Tibial artery (tissue), 4 donors: ENCODE results near the gene NEGR1.

Experiments used
- DNase-seq, 2 donors: peaks; one replicate each; pipeline ENCODE4 v3.0.0-alpha.2; 2019
- H3K27ac ChIP-seq, 2 donors: fragments of 200-600 bp; sonication (generic) in 1 of 2; 1 replicate in 1 of 2; 2 replicates in 1 of 2; pipeline ENCODE4 v1.5.1; 2018 to 2019; ENCODE audit warnings: mild to moderate bottlenecking in 1 of 2
- H3K27me3 ChIP-seq, 2 donors: fragments of 200-600 bp; sonication (generic) in 1 of 2; one replicate each; pipeline versions ENCODE4 v1.5.1 to v1.6.0; 2016 to 2019
- H3K36me3 ChIP-seq, 3 donors: fragments of 200-600 bp; sonication (generic) in 2 of 3; one replicate each; pipeline ENCODE4 v1.5.1; 2016 to 2019; ENCODE audit warnings: mild to moderate bottlenecking in 2 of 3
- H3K4me1 ChIP-seq, 4 donors: fragments of 200-600 bp; sonication (generic) in 2 of 4; 1 replicate in 3 of 4; 2 replicates in 1 of 4; pipeline ENCODE4 v1.5.1; 2016 to 2019
- H3K4me3 ChIP-seq, 2 donors: fragments of 200-600 bp; sonication (generic) in 1 of 2; 1 replicate in 1 of 2; 2 replicates in 1 of 2; pipeline ENCODE4 v1.5.1; 2018 to 2019; ENCODE audit warnings: mild to moderate bottlenecking in 2 of 2
- H3K9me3 ChIP-seq, 3 donors: fragments of 200-600 bp; sonication (generic) in 1 of 3; one replicate each; pipeline ENCODE4 v1.5.1; 2016 to 2019
- CTCF ChIP-seq, 2 experiments: fragments of 200-600 bp in 1 of 2; fragments of 450-650 bp in 1 of 2; IDR thresholded peaks; one replicate each; pipeline ENCODE4 v1.5.1; 2017 to 2019; ENCODE audit warnings: antibody characterized with exemption in 2 of 2, mild to moderate bottlenecking in 1 of 2, moderate library complexity in 1 of 2
- intact Hi-C: fragments of 100-400 bp; cut with DNase I; formaldehyde crosslinking; loops from one replicate; pipeline ENCODE4 v1.15.0; 2023; ENCODE audit warnings: low total_unique reads

NEGR1 gene

GRCh38 chr1:71885171-71885570 is 397.2 kb downstream of the NEGR1 start:
- no peak overlapping the region for H3K27ac ChIP-seq
- H3K4me1 ChIP-seq: no peaks in the 10 kb centered on the region
- no peak for TF ChIP-seq CTCF (IDR thresholded peaks at IDR 0.05)
- no peaks in the 10 kb centered on the region for H3K9me3 ChIP-seq
- H3K36me3 ChIP-seq: no peaks in the 10 kb centered on the region
- DNase-seq: no peak
- H3K4me3 ChIP-seq: no peak overlapping the region
- intact Hi-C loops: no loop called here
- no peaks in the 10 kb centered on the region for H3K27me3 ChIP-seq

GRCh38 chr1:71882637-71883036 is 399.7 kb downstream of the NEGR1 start:
- Histone ChIP-seq H3K36me3 (no peaks in the 10 kb centered on the region), H3K4me3 (no peak overlapping the region), H3K4me1 (peaks cover 0 to 5% (median 0%) of the 10 kb centered on the region in 4 donors), H3K9me3 (no peaks in the 10 kb centered on the region), H3K27me3 (no peaks in the 10 kb centered on the region), H3K27ac (no peak overlapping the region)
- no peak for TF ChIP-seq CTCF (IDR thresholded peaks at IDR 0.05)
- no peak for DNase-seq
- intact Hi-C loops: no loop called here

- Histone ChIP-seq H3K27ac (no peak overlapping the region), H3K4me3 (no peak overlapping the region), H3K27me3 (no peaks in the 10 kb centered on the region), H3K4me1 (peaks cover 0 to 5% (median 0%) of the 10 kb centered on the region in 4 donors), H3K9me3 (no peaks in the 10 kb centered on the region), H3K36me3 (no peaks in the 10 kb centered on the region)
- intact Hi-C loops: no loop called here
- no peak for DNase-seq
- TF ChIP-seq CTCF (IDR thresholded peaks at IDR 0.05): no peak
Observed at GRCh38 chr1:71882226-71882625, 400.1 kb downstream of the NEGR1 start.

GRCh38 chr1:71881611-71882010 is 400.7 kb downstream of the NEGR1 start:
- Histone ChIP-seq H3K9me3 (no peaks in the 10 kb centered on the region), H3K4me1 (peaks cover 0 to 5% (median 0%) of the 10 kb centered on the region in 4 donors), H3K4me3 (no peak overlapping the region), H3K27me3 (no peaks in the 10 kb centered on the region), H3K36me3 (no peaks in the 10 kb centered on the region), H3K27ac (no peak overlapping the region)
- intact Hi-C loops: no loop called here
- no peak for DNase-seq
- no peak for TF ChIP-seq CTCF (IDR thresholded peaks at IDR 0.05)

DNA sequence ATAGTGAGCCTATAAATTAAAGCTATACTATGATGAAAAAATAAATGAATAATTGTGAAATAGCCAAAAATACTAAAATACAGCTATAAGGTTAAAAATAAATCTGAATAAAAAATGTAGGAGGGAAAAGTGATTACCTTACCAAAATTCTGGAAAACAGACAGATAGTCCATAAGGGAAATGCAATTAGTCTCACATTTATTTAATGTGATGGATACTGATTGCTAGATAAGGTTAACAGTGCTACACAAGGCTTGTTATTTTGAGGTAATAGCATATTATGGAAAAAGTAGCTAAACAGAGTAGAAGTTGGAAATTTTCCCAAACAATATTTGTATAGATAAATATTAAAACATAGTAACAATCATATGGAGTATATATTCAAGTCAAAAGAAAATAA is 413.0 kb downstream of the NEGR1 start:
- Histone ChIP-seq H3K4me1 (no peaks in the 10 kb centered on the region), H3K27ac (no peak overlapping the region), H3K4me3 (no peak overlapping the region), H3K36me3 (no peaks in the 10 kb centered on the region), H3K9me3 (no peaks in the 10 kb centered on the region), H3K27me3 (no peaks in the 10 kb centered on the region)
- DNase-seq: no peak
- TF ChIP-seq CTCF (IDR thresholded peaks at IDR 0.05): no peak
- intact Hi-C loops: no loop called here

- Histone ChIP-seq H3K4me1 (no peaks in the 10 kb centered on the region), H3K4me3 (no peak overlapping the region), H3K27me3 (no peaks in the 10 kb centered on the region), H3K27ac (no peak overlapping the region), H3K36me3 (no peaks in the 10 kb centered on the region), H3K9me3 (no peaks in the 10 kb centered on the region)
- no peak for DNase-seq
- TF ChIP-seq CTCF (IDR thresholded peaks at IDR 0.05): no peak
- intact Hi-C loops: no loop called here
Observed at GRCh38 chr1:71862756-71863155, 419.6 kb downstream of the NEGR1 start.
